B cell (primary cell): Measurements from ENCODE around the gene CNTNAP2. TPM values are rescaled to one million over a fixed set of nuclear protein-coding genes. Genes with fewer than 3 reads are reported as not detected.

Source experiments
- ATAC-seq: fragments of 200-7000 bp; cut with Tn5 transposase; one replicate; pipeline ENCODE4 v1.10.0; 2021; ENCODE audit warnings: low read depth, mild to moderate bottlenecking, moderate number of reproducible peaks, moderate library complexity
- CTCF ChIA-PET: fragments of 350-600 bp; sonication (Branson Sonifier 250); formaldehyde crosslinking; loops from one replicate; lab custom pipeline; 2021; ENCODE audit warnings: antibody characterized with exemption, inconsistent platforms; lab: Charles Lee
- POLR2A ChIA-PET: fragments of 350-600 bp; sonication (Branson Sonifier 250); formaldehyde crosslinking; loops from one replicate; lab custom pipeline; 2021; ENCODE audit warnings: antibody characterized with exemption; lab: Charles Lee
- DNase-seq: peaks from one replicate; pipeline ENCODE4 v3.0.0; 2013
- H2AFZ ChIP-seq: 2 replicates; pipeline ENCODE4 v1.6.1; 2012; ENCODE audit warnings: mild to moderate bottlenecking, low read depth, low read length; ENCODE audit not compliant: insufficient read depth, poor library complexity, severe bottlenecking
- H3K27ac ChIP-seq, 2 donors: 1 replicate in 1 of 2; 2 replicates in 1 of 2; pipeline ENCODE4 v1.5.1; 2012 to 2013; ENCODE audit warnings: low read length in 2 of 2, mild to moderate bottlenecking in 2 of 2, moderate library complexity in 1 of 2
- H3K27me3 ChIP-seq, 4 experiments: fragments of 200-600 bp in 1 of 4; sonication (generic) in 1 of 4; replicated peaks in 1 of 4; 1 replicate in 2 of 4; 2 replicates in 2 of 4; pipeline versions ENCODE4 v1.6.1 to v1.7.0; 2013 to 2016; ENCODE audit warnings: low read length in 3 of 4, mild to moderate bottlenecking in 2 of 4, mixed read lengths in 1 of 4, moderate library complexity in 1 of 4; ENCODE audit not compliant: insufficient read depth in 4 of 4, control insufficient read depth in 3 of 4; ENCODE audit errors: control extremely low read depth in 1 of 4
- H3K36me3 ChIP-seq, 2 experiments: replicated peaks in 1 of 2; 1 replicate in 1 of 2; 2 replicates in 1 of 2; pipeline versions ENCODE4 v1.6.1 to v1.7.1; 2013; ENCODE audit warnings: low read length in 1 of 2; ENCODE audit not compliant: insufficient read depth in 2 of 2, control insufficient read depth in 1 of 2; ENCODE audit errors: control extremely low read depth in 1 of 2, extremely low read depth in 1 of 2
- H3K4me1 ChIP-seq, 2 donors: fragments of 200-600 bp in 1 of 2; sonication (generic) in 1 of 2; 1 replicate in 1 of 2; 2 replicates in 1 of 2; pipeline versions ENCODE4 v1.5.1 to v1.6.1; 2013 to 2017; ENCODE audit warnings: low read length in 2 of 2; ENCODE audit not compliant: control insufficient read depth in 2 of 2, insufficient read depth in 2 of 2
- H3K4me2 ChIP-seq: replicated peaks from 2 replicates; pipeline ENCODE3; 2012; ENCODE audit warnings: mild to moderate bottlenecking, low read depth, low read length; ENCODE audit not compliant: poor library complexity, severe bottlenecking
- H3K4me3 ChIP-seq, 5 experiments: fragments of 200-600 bp in 1 of 5; sonication (generic) in 1 of 5; 1 replicate in 3 of 5; 2 replicates in 2 of 5; pipeline versions ENCODE4 v1.5.1 to v1.7.0; 2011 to 2016; ENCODE audit warnings: low read length in 4 of 5, mild to moderate bottlenecking in 4 of 5, low read depth in 2 of 5, control low read depth in 1 of 5, moderate library complexity in 1 of 5; ENCODE audit not compliant: insufficient read depth in 1 of 5; ENCODE audit errors: control extremely low read depth in 1 of 5, extremely low read depth in 1 of 5
- H3K79me2 ChIP-seq: fragments of 200-600 bp; sonication (generic); one replicate; pipeline ENCODE4 v1.6.0; 2016; ENCODE audit warnings: low read length; ENCODE audit not compliant: control insufficient read depth, insufficient read depth
- H3K9ac ChIP-seq: fragments of 200-600 bp; sonication (generic); 2 replicates; pipeline ENCODE4 v1.6.1; 2017; ENCODE audit warnings: mild to moderate bottlenecking, low read length, moderate library complexity
- H3K9me3 ChIP-seq, 3 donors: one replicate each; pipeline versions ENCODE4 v1.6.1 to v1.7.1; 2013; ENCODE audit warnings: low read length in 2 of 3; ENCODE audit not compliant: control insufficient read depth in 2 of 3, insufficient read depth in 1 of 3; ENCODE audit errors: control extremely low read depth in 1 of 3
- H4K20me1 ChIP-seq: 2 replicates; pipeline ENCODE4 v1.6.0; 2012; ENCODE audit warnings: mild to moderate bottlenecking, low read length; ENCODE audit not compliant: insufficient read depth, control insufficient read depth, poor library complexity, severe bottlenecking
- H3K27ac Mint-ChIP-seq: one replicate; pipeline ENCODE4 v1.8.0; 2021; ENCODE audit warnings: mixed read lengths
- H3K27me3 Mint-ChIP-seq: one replicate; pipeline ENCODE4 v1.8.0; 2021; ENCODE audit warnings: mixed read lengths
- H3K4me1 Mint-ChIP-seq: one replicate; pipeline ENCODE4 v1.8.0; 2021; ENCODE audit warnings: mixed read lengths
- H3K4me3 Mint-ChIP-seq: one replicate; pipeline ENCODE4 v1.8.0; 2021; ENCODE audit warnings: mixed read lengths
- H3K9me3 Mint-ChIP-seq: one replicate; pipeline ENCODE4 v1.8.0; 2022; ENCODE audit warnings: mixed read lengths; ENCODE audit not compliant: insufficient read depth
- CTCF ChIP-seq: fragments of 200-600 bp; IDR thresholded peaks from one replicate; pipeline ENCODE4 v1.8.0; 2022; ENCODE audit warnings: antibody characterized with exemption, mild to moderate bottlenecking
- EZH2 ChIP-seq: IDR thresholded peaks from 2 replicates; pipeline ENCODE4 v1.6.1; 2012; ENCODE audit warnings: borderline replicate concordance, low read depth, mild to moderate bottlenecking, moderate library complexity, low read length; ENCODE audit not compliant: insufficient read depth, poor library complexity, severe bottlenecking
- WGBS: methylation state at CpG from one replicate; pipeline ENCODE4 v1.1.5; 2013; ENCODE audit warnings: missing lambda C conversion rate; ENCODE audit not compliant: insufficient coverage; 5-methylcytosine and 5-hydroxymethylcytosine counted together
- intact Hi-C: fragments of 100-400 bp; cut with micrococcal nuclease; formaldehyde crosslinking; loops from one replicate; pipeline ENCODE4 v1.10.0; 2022
- polyA plus RNA-seq: library from polyadenylated mRNA; depleted of rRNA; stranded (reverse); fragments of >200 nt; gene quantifications from 2 replicates; pipeline ENCODE4 v1.2.3, GENCODE V29; 2012
- total RNA-seq, 2 donors: library from RNA; stranded (reverse); fragments of 120-200 nt in 1 of 2; gene quantifications; 1 replicate in 1 of 2; 2 replicates in 1 of 2; pipeline versions ENCODE4 v1.2.3 to v1.2.4, GENCODE V29; 2013 to 2022

The CNTNAP2 gene
- total and polyA plus RNA-seq, 2 donors (not counting 1 experiment from before 2014, with no cell fraction given), result 7.4 to 16.6 TPM

GRCh38 chr7:148318102-148318811 is 2201.7 kb downstream of the CNTNAP2 start:
- CTCF ChIA-PET, result interaction anchor here (1.8 kb wide), 1 partner anchor 33 kb away, joined by 5 read pairs; no protein-coding TSS in a partner anchor
- Histone ChIP-seq H3K36me3 (no peaks in the 10 kb centered on the region), H4K20me1 (no peaks in the 10 kb centered on the region), H3K9ac (no peak overlapping the region), H3K4me3 (no peak overlapping the region), H2AFZ (no peak overlapping the region), H3K79me2 (no peaks in the 10 kb centered on the region), H3K27me3 (no peaks in the 10 kb centered on the region), H3K27ac (no peak overlapping the region), H3K9me3 (peaks cover 0 to 3% (median 0%) of the 10 kb centered on the region in 3 donors), H3K4me1 (no peaks in the 10 kb centered on the region), H3K4me2 (no peak overlapping the region)
- Mint-ChIP-seq H3K9me3 (peaks cover 2% of the 10 kb centered on the region), H3K27me3 (no peaks in the 10 kb centered on the region), H3K4me1 (peaks cover 21% of the 10 kb centered on the region), H3K27ac (no peak overlapping the region), H3K4me3 (no peak overlapping the region)
- POLR2A ChIA-PET, result no interaction called here
- no peak for TF ChIP-seq CTCF
- no peak for TF ChIP-seq EZH2
- no peak for DNase-seq
- intact Hi-C loops, result no loop called here
- no peak for ATAC-seq
- 100% methylated on average over 2 of the region's 9 CpGs for WGBS

- Histone ChIP-seq H3K27ac (no peak overlapping the region), H2AFZ (no peak overlapping the region), H3K4me3 (no peak overlapping the region), H3K79me2 (no peaks in the 10 kb centered on the region), H3K9ac (no peak overlapping the region), H3K27me3 (no peaks in the 10 kb centered on the region), H3K9me3 (peaks cover 0 to 3% (median 0%) of the 10 kb centered on the region in 3 donors), H3K4me1 (no peaks in the 10 kb centered on the region), H3K4me2 (no peak overlapping the region), H3K36me3 (no peaks in the 10 kb centered on the region), H4K20me1 (no peaks in the 10 kb centered on the region)
- TF ChIP-seq CTCF (no peak), EZH2 (no peak)
- ChIA-PET CTCF (interaction anchor here (1.8 kb wide), 1 partner anchor 33 kb away, joined by 5 read pairs; no protein-coding TSS in a partner anchor), POLR2A (no interaction called here)
- no peak overlapping the region for H3K27ac Mint-ChIP-seq
- ATAC-seq (no peak), DNase-seq (no peak)
- no peak overlapping the region for H3K4me3 Mint-ChIP-seq
- no peaks in the 10 kb centered on the region for H3K27me3 Mint-ChIP-seq
- WGBS, result no CpG with 5 or more reads among the region's 2 CpGs
- intact Hi-C loops, result no loop called here
- peaks cover 24% of the 10 kb centered on the region for H3K4me1 Mint-ChIP-seq
- H3K9me3 Mint-ChIP-seq, result peaks cover 2% of the 10 kb centered on the region
Measured at GRCh38 chr7:148318838-148319237, 2202.2 kb downstream of the CNTNAP2 start.
